ENCODE measurements around the gene MBNL2. TPM values are rescaled to one million over a fixed set of nuclear protein-coding genes. Genes with fewer than 3 reads are reported as not detected.

Gene MBNL2
- total RNA-seq, 2 experiments from 2014 or later = 13.4 to 15.5 TPM

- CTCF ChIA-PET = interaction anchor here (1.2 kb wide), 1 partner anchor 147 kb away, joined by 3 read pairs; no protein-coding TSS in a partner anchor
- no peak overlapping the region for H3K4me3 Mint-ChIP-seq
Measured at GRCh38 chr13:97371486-97372109, 149.5 kb downstream of the MBNL2 start.

GRCh38 chr13:97372936-97373335 lies 150.8 kb downstream of the MBNL2 start:
- Mint-ChIP-seq H3K4me1 (peaks cover 13% of the 10 kb centered on the region), H3K9me3 (no peaks in the 10 kb centered on the region), H3K36me3 (ENCODE audit: low read depth) (no peaks in the 10 kb centered on the region), H3K27me3 (no peaks in the 10 kb centered on the region), H3K4me3 (no peak overlapping the region), H3K27ac (no peak overlapping the region)
- POLR2A ChIA-PET = no interaction called here
- DNase-seq = no peak
- CTCF ChIA-PET = no interaction called here

More at GRCh38 chr13:97371486-97372109, 149.5 kb downstream of the MBNL2 start:
- DNase-seq = no peak
- Mint-ChIP-seq H3K4me1 (peaks cover 13% of the 10 kb centered on the region), H3K27ac (no peak overlapping the region), H3K27me3 (no peaks in the 10 kb centered on the region), H3K9me3 (no peaks in the 10 kb centered on the region), H3K36me3 (ENCODE audit: low read depth) (peaks cover 3% of the 10 kb centered on the region)
- POLR2A ChIA-PET = no interaction called here

DNA sequence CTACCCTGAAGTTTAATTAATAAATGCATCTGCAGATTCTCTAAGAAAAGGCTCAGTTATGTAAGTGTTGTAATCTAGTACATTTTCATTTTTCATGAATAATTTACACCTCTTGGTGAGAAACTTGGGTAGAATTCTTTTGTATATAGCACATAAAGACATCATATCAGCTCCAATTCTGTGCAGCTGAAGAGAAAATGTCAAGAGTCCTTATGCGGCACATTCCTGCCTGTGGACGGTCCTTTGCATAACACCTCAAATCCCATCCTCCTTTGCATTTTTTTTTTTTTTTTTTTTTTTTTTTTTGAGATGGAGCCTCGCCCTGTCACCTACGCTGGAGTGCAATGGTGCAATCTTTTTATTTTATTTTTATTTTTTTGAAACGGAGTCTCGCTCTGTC lies 151.7 kb downstream of the MBNL2 start:
- no peak for DNase-seq
- Mint-ChIP-seq H3K4me3 (no peak overlapping the region), H3K4me1 (peaks cover 7% of the 10 kb centered on the region), H3K27ac (no peak overlapping the region), H3K27me3 (no peaks in the 10 kb centered on the region), H3K9me3 (no peaks in the 10 kb centered on the region), H3K36me3 (ENCODE audit: low read depth) (no peaks in the 10 kb centered on the region)
- ChIA-PET CTCF (no interaction called here), POLR2A (no interaction called here)

- CTCF ChIA-PET = no interaction called here
- no peak overlapping the region for H3K4me3 Mint-ChIP-seq
- DNase-seq = no peak
- H3K27me3 Mint-ChIP-seq = no peaks in the 10 kb centered on the region
- peaks cover 2% of the 10 kb centered on the region for H3K36me3 Mint-ChIP-seq (ENCODE audit: low read depth)
- POLR2A ChIA-PET = no interaction called here
- no peak overlapping the region for H3K27ac Mint-ChIP-seq
- no peaks in the 10 kb centered on the region for H3K4me1 Mint-ChIP-seq
- no peaks in the 10 kb centered on the region for H3K9me3 Mint-ChIP-seq
Measured at GRCh38 chr13:97376981-97377380, 154.8 kb downstream of the MBNL2 start.

DNA sequence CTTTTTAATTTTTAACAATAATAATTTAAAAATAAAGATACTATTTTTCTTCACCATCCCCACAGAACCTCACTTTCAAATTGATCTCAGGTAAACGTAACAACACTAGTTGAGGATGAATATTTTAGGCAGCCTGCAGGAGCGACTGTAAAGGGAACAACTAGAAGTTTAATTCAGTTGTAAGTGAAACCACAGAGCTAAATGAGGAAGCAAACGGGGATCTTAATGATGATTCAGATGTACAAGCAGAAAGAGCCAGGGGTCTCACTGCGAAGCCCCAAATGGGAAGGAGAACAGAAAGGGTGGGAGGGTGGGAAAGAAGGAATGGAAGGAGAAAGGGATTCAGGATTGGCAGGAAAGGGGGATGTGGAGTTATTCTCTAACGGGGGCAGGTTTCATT lies 157.3 kb downstream of the MBNL2 start:
- Mint-ChIP-seq H3K36me3 (ENCODE audit: low read depth) (peaks cover 2% of the 10 kb centered on the region), H3K27me3 (no peaks in the 10 kb centered on the region), H3K4me1 (no peaks in the 10 kb centered on the region), H3K9me3 (no peaks in the 10 kb centered on the region), H3K4me3 (no peak overlapping the region), H3K27ac (no peak overlapping the region)
- POLR2A ChIA-PET = no interaction called here
- CTCF ChIA-PET = no interaction called here
- no peak for DNase-seq

DNA sequence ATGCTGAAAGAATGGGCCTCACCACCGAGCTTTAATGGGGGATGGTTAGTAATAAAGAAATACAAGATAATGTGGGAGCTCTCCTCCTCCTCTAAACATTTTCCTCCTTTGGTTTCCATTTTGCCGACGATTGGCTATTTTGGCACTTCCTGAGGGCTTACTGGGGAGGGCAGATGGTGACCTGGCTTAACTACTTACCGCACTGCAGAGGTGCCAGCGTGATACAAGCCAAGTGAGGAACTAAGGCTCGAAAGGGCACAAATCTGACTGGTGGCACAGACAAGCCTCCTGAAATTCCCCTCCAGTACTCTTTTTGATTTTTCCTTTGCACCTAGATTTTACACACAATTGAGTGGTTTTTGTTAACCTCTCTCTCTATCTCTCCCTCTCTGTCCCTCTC lies 158.6 kb downstream of the MBNL2 start:
- Mint-ChIP-seq H3K27ac (no peak overlapping the region), H3K4me3 (no peak overlapping the region), H3K9me3 (no peaks in the 10 kb centered on the region), H3K27me3 (no peaks in the 10 kb centered on the region), H3K4me1 (no peaks in the 10 kb centered on the region), H3K36me3 (ENCODE audit: low read depth) (peaks cover 2% of the 10 kb centered on the region)
- ChIA-PET CTCF (interaction anchor here (0.6 kb wide), 1 partner anchor 53 kb away, joined by 3 read pairs; the partner anchor contains the start of gene RAP2A), POLR2A (no interaction called here)
- DNase-seq = no peak

DNA sequence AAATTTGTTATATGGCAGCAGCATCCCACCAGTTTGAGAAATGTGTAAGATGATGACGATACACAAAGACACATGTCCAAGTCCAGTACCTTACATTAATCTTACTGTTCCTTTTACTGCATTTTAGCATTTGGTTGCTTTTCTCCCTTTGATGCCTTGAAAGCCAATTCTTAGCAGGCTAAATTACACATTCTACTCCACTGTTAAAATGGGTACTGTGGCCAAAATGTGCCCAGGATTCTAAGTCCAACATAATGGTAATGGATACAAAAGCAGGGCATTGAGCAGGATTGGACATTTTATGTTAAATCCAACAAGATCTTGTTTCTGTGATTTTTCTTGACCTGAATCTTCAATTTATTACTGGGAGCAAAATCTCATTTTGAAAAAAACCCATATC lies 159.1 kb downstream of the MBNL2 start:
- POLR2A ChIA-PET = no interaction called here
- no peak overlapping the region for H3K27ac Mint-ChIP-seq
- no peaks in the 10 kb centered on the region for H3K27me3 Mint-ChIP-seq
- no peak overlapping the region for H3K4me3 Mint-ChIP-seq
- CTCF ChIA-PET = no interaction called here
- no peak for DNase-seq
- no peaks in the 10 kb centered on the region for H3K9me3 Mint-ChIP-seq
- H3K4me1 Mint-ChIP-seq = no peaks in the 10 kb centered on the region
- peaks cover 2% of the 10 kb centered on the region for H3K36me3 Mint-ChIP-seq (ENCODE audit: low read depth)

DNA sequence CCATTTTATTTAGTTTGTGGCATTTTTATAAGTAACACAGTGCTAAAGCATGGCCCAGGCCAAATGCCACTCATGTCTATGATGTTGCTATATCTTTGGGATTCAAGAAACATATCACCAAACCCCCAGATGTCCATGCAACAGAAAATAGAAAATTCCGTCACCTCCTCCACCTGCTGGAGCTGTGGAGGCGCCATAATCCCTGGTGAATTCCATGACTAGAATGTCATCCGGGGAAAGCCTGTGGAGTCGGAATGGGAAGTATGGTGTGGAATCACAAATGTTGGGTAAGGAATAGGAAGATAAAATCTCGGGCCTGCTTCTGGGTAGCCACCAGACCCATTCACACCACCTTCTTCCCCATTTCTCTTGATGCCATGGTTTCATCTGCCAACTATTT lies 160.1 kb downstream of the MBNL2 start:
- Mint-ChIP-seq H3K9me3 (no peaks in the 10 kb centered on the region), H3K27me3 (no peaks in the 10 kb centered on the region), H3K27ac (no peak overlapping the region), H3K4me1 (peaks cover 9% of the 10 kb centered on the region), H3K4me3 (no peak overlapping the region), H3K36me3 (ENCODE audit: low read depth) (peaks cover 2% of the 10 kb centered on the region)
- no peak for DNase-seq
- ChIA-PET POLR2A (no interaction called here), CTCF (no interaction called here)

DNA sequence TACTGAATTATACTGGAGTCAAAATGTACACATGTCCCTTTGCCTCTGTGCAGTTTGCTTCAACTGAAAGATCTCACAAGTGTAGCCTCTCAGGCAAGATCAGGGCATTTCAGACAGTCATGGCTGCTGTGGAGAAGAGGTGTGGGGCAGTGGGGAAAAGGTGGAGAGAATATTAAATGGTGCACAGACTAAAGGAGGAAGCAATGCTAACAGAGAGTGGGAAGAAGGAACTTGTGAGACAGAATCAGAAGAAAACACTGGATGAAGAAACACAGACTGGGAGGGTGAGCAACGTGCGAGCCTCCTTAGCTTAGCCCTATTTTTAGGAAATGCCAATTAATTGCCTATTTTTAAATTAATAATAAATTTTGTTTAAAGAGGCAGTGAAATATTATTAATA lies 162.2 kb downstream of the MBNL2 start:
- no peak overlapping the region for H3K27ac Mint-ChIP-seq
- H3K36me3 Mint-ChIP-seq (ENCODE audit: low read depth) = peaks cover 2% of the 10 kb centered on the region
- H3K9me3 Mint-ChIP-seq = no peaks in the 10 kb centered on the region
- peaks cover 12% of the 10 kb centered on the region for H3K4me1 Mint-ChIP-seq
- DNase-seq = no peak
- no peaks in the 10 kb centered on the region for H3K27me3 Mint-ChIP-seq
- no peak overlapping the region for H3K4me3 Mint-ChIP-seq
- POLR2A ChIA-PET = no interaction called here
- CTCF ChIA-PET = no interaction called here

GRCh38 chr13:97385146-97385545 lies 163.0 kb downstream of the MBNL2 start:
- ChIA-PET CTCF (interaction anchor here (0.9 kb wide), 1 partner anchor 275 kb away, joined by 3 read pairs; no protein-coding TSS in a partner anchor), POLR2A (no interaction called here)
- Mint-ChIP-seq H3K4me3 (no peak overlapping the region), H3K4me1 (peaks cover 12% of the 10 kb centered on the region), H3K27me3 (no peaks in the 10 kb centered on the region), H3K36me3 (ENCODE audit: low read depth) (peaks cover 2% of the 10 kb centered on the region), H3K27ac (no peak overlapping the region), H3K9me3 (no peaks in the 10 kb centered on the region)
- no peak for DNase-seq

DNA sequence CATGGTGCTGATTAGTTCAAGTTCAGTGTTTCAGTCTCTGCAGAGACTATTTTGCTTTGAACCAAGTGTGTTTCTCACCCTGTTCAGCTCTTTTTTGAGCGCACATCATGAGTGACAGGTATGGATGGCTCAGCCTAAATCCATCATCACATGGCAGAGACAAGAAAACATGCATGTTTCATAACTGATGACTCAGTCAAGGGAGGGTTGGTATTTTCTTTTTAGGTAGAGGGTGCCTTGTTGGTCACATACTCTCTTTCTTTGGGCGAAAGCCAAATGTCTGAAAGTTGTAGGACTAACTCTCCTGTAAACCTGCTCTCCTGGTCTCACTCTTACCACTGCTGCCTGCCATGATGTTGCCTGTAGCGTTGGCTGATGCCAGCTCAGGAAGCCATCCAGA lies 163.7 kb downstream of the MBNL2 start:
- Mint-ChIP-seq H3K27ac (no peak overlapping the region), H3K4me3 (no peak overlapping the region), H3K27me3 (no peaks in the 10 kb centered on the region), H3K9me3 (no peaks in the 10 kb centered on the region), H3K36me3 (ENCODE audit: low read depth) (peaks cover 2% of the 10 kb centered on the region), H3K4me1 (peaks cover 12% of the 10 kb centered on the region)
- DNase-seq = no peak
- POLR2A ChIA-PET = no interaction called here
- CTCF ChIA-PET = interaction anchor here (0.9 kb wide), 1 partner anchor 276 kb away, joined by 3 read pairs; no protein-coding TSS in a partner anchor

DNA sequence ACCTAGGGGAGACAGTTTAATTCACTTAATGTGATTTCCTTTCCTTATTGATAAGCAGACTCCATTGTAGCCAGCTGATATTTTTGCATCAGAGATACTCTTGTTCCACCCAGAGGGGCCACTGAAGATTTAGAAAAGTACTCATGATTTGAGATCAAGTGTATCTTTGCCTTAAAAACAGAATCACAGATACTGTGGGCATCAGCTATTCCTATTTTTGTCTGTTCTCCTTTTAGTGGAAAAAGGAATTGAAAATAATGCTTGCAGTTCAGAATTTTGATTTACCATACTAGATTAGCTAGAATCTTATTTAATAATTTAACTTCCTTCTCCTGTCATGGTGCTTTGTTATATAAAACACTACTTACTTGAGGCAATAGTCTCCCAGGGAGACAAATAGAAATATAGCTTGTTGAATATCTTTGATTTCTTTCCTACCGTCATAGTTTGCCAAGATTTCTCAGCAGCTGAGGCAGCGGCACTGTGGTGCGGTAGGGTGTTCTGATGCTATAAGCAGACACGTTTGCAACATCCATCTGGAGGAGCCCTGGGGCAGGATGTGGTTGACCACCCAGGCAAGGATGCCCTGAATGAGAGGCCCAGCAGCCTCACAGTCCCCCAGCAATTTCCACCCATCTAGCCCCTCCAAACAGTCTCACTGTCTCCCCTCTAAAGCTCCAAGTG lies 164.8 kb downstream of the MBNL2 start:
- ChIA-PET POLR2A (no interaction called here), CTCF (no interaction called here)
- Mint-ChIP-seq H3K27ac (no peak overlapping the region), H3K27me3 (no peaks in the 10 kb centered on the region), H3K9me3 (no peaks in the 10 kb centered on the region), H3K36me3 (ENCODE audit: low read depth) (no peaks in the 10 kb centered on the region), H3K4me3 (no peak overlapping the region), H3K4me1 (peaks cover 12% of the 10 kb centered on the region)
- peak; percentile 16 for DNase-seq

DNA sequence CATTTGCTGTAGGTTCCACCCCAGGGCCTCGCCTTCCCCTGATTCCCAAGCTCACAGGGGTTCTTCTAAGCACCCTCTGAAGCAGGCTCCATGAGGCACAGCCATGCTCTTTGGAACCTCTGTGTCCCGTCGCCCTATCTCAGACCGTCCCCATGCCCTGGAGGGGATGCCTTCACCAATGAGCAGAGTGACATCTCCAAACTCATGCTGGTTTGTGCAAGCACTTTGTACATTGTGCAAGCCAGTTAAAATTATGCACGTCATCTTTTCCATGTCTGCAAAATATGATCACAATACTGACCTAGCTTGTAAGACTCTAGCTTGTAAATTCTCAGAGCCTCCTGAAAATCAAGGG lies 165.3 kb downstream of the MBNL2 start:
- no peak for DNase-seq
- Mint-ChIP-seq H3K27me3 (no peaks in the 10 kb centered on the region), H3K36me3 (ENCODE audit: low read depth) (no peaks in the 10 kb centered on the region), H3K4me1 (peaks cover 12% of the 10 kb centered on the region), H3K4me3 (no peak overlapping the region), H3K9me3 (no peaks in the 10 kb centered on the region), H3K27ac (no peak overlapping the region)
- ChIA-PET CTCF (no interaction called here), POLR2A (no interaction called here)

DNA sequence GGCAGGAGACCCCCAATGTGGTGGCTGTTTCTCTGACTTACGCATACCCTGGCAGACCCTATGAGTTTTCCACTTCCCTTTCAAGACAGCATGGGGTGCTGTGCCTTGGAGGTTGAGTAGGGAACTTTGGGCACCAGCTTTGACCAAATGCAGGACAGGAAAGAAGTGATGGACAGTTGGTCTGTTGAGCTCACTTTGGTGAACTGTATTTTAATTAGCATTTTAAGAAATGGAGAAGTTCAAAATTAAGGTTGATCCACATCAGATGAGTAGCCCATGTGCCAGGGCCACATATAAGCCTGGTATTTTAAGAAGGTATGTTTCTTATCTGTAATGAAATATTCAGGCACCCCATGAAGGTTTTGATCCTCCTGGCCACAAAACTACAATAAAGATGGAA lies 165.8 kb downstream of the MBNL2 start:
- CTCF ChIA-PET = no interaction called here

More for the DNA sequence above, 165.8 kb downstream of the MBNL2 start:
- no peaks in the 10 kb centered on the region for H3K9me3 Mint-ChIP-seq
- H3K4me3 Mint-ChIP-seq = no peak overlapping the region
- no peak for DNase-seq
- peaks cover 12% of the 10 kb centered on the region for H3K4me1 Mint-ChIP-seq
- no peaks in the 10 kb centered on the region for H3K27me3 Mint-ChIP-seq
- POLR2A ChIA-PET = no interaction called here
- no peaks in the 10 kb centered on the region for H3K36me3 Mint-ChIP-seq (ENCODE audit: low read depth)
- H3K27ac Mint-ChIP-seq = no peak overlapping the region
